WTC11 (cell line): ENCODE results near the gene ANKRD13C. TPM values are rescaled to one million over a fixed set of nuclear protein-coding genes. Genes with fewer than 3 reads are reported as not detected.
"Not testable (repeated sequence)": the region's sequence is repeated elsewhere in the genome, so short reads cannot be mapped to it uniquely, and the experiment has no call there.

Experiments used
- ATAC-seq: fragments of 200-7000 bp; cut with Tn5 transposase; 2 replicates; pipeline ENCODE4 v1.10.0; 2021; ENCODE audit warnings: mild to moderate bottlenecking, moderate library complexity
- CTCF ChIA-PET: fragments of 300-600 bp; sonication (Branson Sonifier 250); formaldehyde crosslinking; loops from one replicate; lab custom pipeline; 2021; ENCODE audit warnings: antibody characterized with exemption; lab: Charles Lee
- POLR2A ChIA-PET: fragments of 350-600 bp; sonication (Branson Sonifier 250); formaldehyde crosslinking; loops from one replicate; lab custom pipeline; 2021; ENCODE audit warnings: antibody characterized with exemption; lab: Charles Lee
- DNase-seq: peaks from one replicate; pipeline ENCODE4 v3.0.0; 2021; ENCODE audit warnings: low spot score
- H3K27ac Mint-ChIP-seq: 2 replicates; pipeline ENCODE4 v1.8.0; 2021; ENCODE audit warnings: mixed read lengths
- H3K27me3 Mint-ChIP-seq: 2 replicates; pipeline ENCODE4 v1.8.0; 2021; ENCODE audit warnings: low read depth, mild to moderate bottlenecking, moderate library complexity, mixed read lengths
- H3K36me3 Mint-ChIP-seq: 2 replicates; pipeline ENCODE4 v1.8.0; 2021; ENCODE audit warnings: mixed read lengths
- H3K4me1 Mint-ChIP-seq: 2 replicates; pipeline ENCODE4 v1.8.0; 2022; ENCODE audit warnings: mixed read lengths
- H3K4me3 Mint-ChIP-seq: 2 replicates; pipeline ENCODE4 v1.8.0; 2021; ENCODE audit warnings: mild to moderate bottlenecking, moderate library complexity, mixed read lengths
- H3K9me3 Mint-ChIP-seq: 2 replicates; pipeline ENCODE4 v1.8.0; 2021; ENCODE audit warnings: mixed read lengths
- E2F4 ChIP-seq: sonication (generic); formaldehyde crosslinking; IDR thresholded peaks from 2 replicates; pipeline ENCODE4 v1.8.1; 2022; ENCODE audit warnings: low read depth, mild to moderate bottlenecking, moderate library complexity, missing genetic modification reagents, borderline replicate concordance
- FOXJ3 ChIP-seq: sonication (generic); formaldehyde crosslinking; IDR thresholded peaks from 2 replicates; pipeline ENCODE4 v1.9.0; 2021; ENCODE audit warnings: missing genetic modification reagents, mild to moderate bottlenecking, borderline replicate concordance
- HMGXB4 ChIP-seq: sonication (generic); formaldehyde crosslinking; IDR thresholded peaks from 2 replicates; pipeline ENCODE4 v1.8.1; 2023; ENCODE audit warnings: mild to moderate bottlenecking, moderate library complexity, missing genetic modification reagents
- IRF1 ChIP-seq: sonication (generic); formaldehyde crosslinking; IDR thresholded peaks from 2 replicates; pipeline ENCODE4 v1.8.0; 2023; ENCODE audit warnings: missing genetic modification reagents
- NR3C1 ChIP-seq: sonication (generic); formaldehyde crosslinking; conservative IDR thresholded peaks from 2 replicates; pipeline ENCODE4 v1.8.1; 2023; ENCODE audit warnings: low read depth, mild to moderate bottlenecking, missing genetic modification reagents
- OVOL2 ChIP-seq: fragments of 250-450 bp; sonication (Bioruptor Pico); IDR thresholded peaks from 2 replicates; pipeline ENCODE4 v1.9.0; 2021; ENCODE audit warnings: mild to moderate bottlenecking, borderline replicate concordance
- RORB ChIP-seq: fragments of 250-450 bp; sonication (Bioruptor Pico); IDR thresholded peaks from 2 replicates; pipeline ENCODE4 v1.9.0; 2021; ENCODE audit warnings: mild to moderate bottlenecking
- SMAD3 ChIP-seq: sonication (generic); formaldehyde crosslinking; IDR thresholded peaks from 2 replicates; pipeline ENCODE4 v1.8.0; 2022; ENCODE audit warnings: missing genetic modification reagents, mild to moderate bottlenecking, borderline replicate concordance
- TEAD4 ChIP-seq: sonication (generic); formaldehyde crosslinking; IDR thresholded peaks from 2 replicates; pipeline ENCODE4 v1.8.0; 2022; ENCODE audit warnings: mild to moderate bottlenecking, missing genetic modification reagents
- ZBTB43 ChIP-seq: sonication (generic); formaldehyde crosslinking; IDR thresholded peaks from 2 replicates; pipeline ENCODE4 v1.8.1; 2023; ENCODE audit warnings: mild to moderate bottlenecking, missing genetic modification reagents
- ZNF121 ChIP-seq: sonication (generic); formaldehyde crosslinking; IDR thresholded peaks from 2 replicates; pipeline ENCODE4 v1.8.0; 2023; ENCODE audit warnings: missing genetic modification reagents
- ZNF219 ChIP-seq: sonication (generic); formaldehyde crosslinking; IDR thresholded peaks from 2 replicates; pipeline ENCODE4 v1.8.0; 2023; ENCODE audit warnings: missing genetic modification reagents, mild to moderate bottlenecking, borderline replicate concordance
- ZNF416 ChIP-seq: fragments of 250-450 bp; sonication (Bioruptor Pico); IDR thresholded peaks from 2 replicates; pipeline ENCODE4 v1.9.0; 2021; ENCODE audit warnings: mild to moderate bottlenecking, inconsistent platforms
- ZNF532 ChIP-seq: fragments of 250-450 bp; sonication (Bioruptor Pico); IDR thresholded peaks from 2 replicates; pipeline ENCODE4 v1.9.0; 2021; ENCODE audit warnings: mild to moderate bottlenecking, borderline replicate concordance
- ZNF671 ChIP-seq: fragments of 250-450 bp; sonication (Bioruptor Pico); IDR thresholded peaks from 2 replicates; pipeline ENCODE4 v1.8.0; 2021; ENCODE audit warnings: mild to moderate bottlenecking
- total RNA-seq: library from RNA; stranded (reverse); gene quantifications from 3 replicates; pipeline ENCODE4 v1.2.3, GENCODE V29; 2021

ANKRD13C gene
- total RNA-seq, 1 experiment from 2014 or later, result 22.5 TPM

- no peak for TF ChIP-seq HMGXB4
- TF ChIP-seq ZNF532 (CRISPR knock-in tag), result no peak
- TF ChIP-seq RORB (CRISPR knock-in tag), result no peak
- TF ChIP-seq IRF1 (CRISPR knock-in tag), result no peak
- TF ChIP-seq ZNF121 (CRISPR knock-in tag), result no peak
- TF ChIP-seq SMAD3 (CRISPR knock-in tag), result no peak
- no peak for TF ChIP-seq OVOL2
- no peak for TF ChIP-seq E2F4 (CRISPR knock-in tag)
- TF ChIP-seq ZBTB43 (CRISPR knock-in tag), result no peak
- TF ChIP-seq ZNF671, result no peak
- no peak for TF ChIP-seq ZNF416
- no peak for TF ChIP-seq ZNF219
- TF ChIP-seq TEAD4, result no peak
- TF ChIP-seq NR3C1 (CRISPR knock-in tag), result no peak
- no peak for TF ChIP-seq FOXJ3 (CRISPR knock-in tag)
These were observed 17.9 kb upstream of the ANKRD13C start (continued) for GRCh38 chr1:70372426-70372825.

- CTCF ChIA-PET, H3K9me3 Mint-ChIP-seq, H3K36me3 Mint-ChIP-seq, H3K27ac Mint-ChIP-seq, H3K4me3 Mint-ChIP-seq, POLR2A ChIA-PET, H3K27me3 Mint-ChIP-seq, ATAC-seq, DNase-seq: not testable (repeated sequence)
- H3K4me1 Mint-ChIP-seq, result peaks cover 20% of the 10 kb centered on the region; the same call in 1 of the 2 replicates
These were observed 17.1 kb upstream of the ANKRD13C start for GRCh38 chr1:70371586-70371985.

- ATAC-seq, H3K36me3 Mint-ChIP-seq, CTCF ChIA-PET, H3K4me3 Mint-ChIP-seq, H3K27me3 Mint-ChIP-seq, POLR2A ChIA-PET, DNase-seq, H3K9me3 Mint-ChIP-seq, H3K27ac Mint-ChIP-seq: not testable (repeated sequence)
- peaks cover 11% of the 10 kb centered on the region for H3K4me1 Mint-ChIP-seq
These were observed 12.9 kb upstream of the ANKRD13C start for GRCh38 chr1:70367397-70367796.

- not testable (repeated sequence) for ATAC-seq
These were observed 12.5 kb upstream of the ANKRD13C start for GRCh38 chr1:70366997-70367396.

GRCh38 chr1:70366425-70366952 lies 12.0 kb upstream of the ANKRD13C start:
- H3K27me3 Mint-ChIP-seq, POLR2A ChIA-PET, DNase-seq, H3K4me3 Mint-ChIP-seq, H3K36me3 Mint-ChIP-seq, H3K27ac Mint-ChIP-seq, ATAC-seq, H3K9me3 Mint-ChIP-seq, CTCF ChIA-PET: not testable (repeated sequence)
- peaks cover 19% of the 10 kb centered on the region for H3K4me1 Mint-ChIP-seq

More at GRCh38 chr1:70366997-70367396, 12.5 kb upstream of the ANKRD13C start:
- DNase-seq, CTCF ChIA-PET, H3K9me3 Mint-ChIP-seq, H3K4me3 Mint-ChIP-seq, H3K36me3 Mint-ChIP-seq, H3K27me3 Mint-ChIP-seq, POLR2A ChIA-PET, H3K27ac Mint-ChIP-seq: not testable (repeated sequence)
- H3K4me1 Mint-ChIP-seq, result peaks cover 14% of the 10 kb centered on the region
